ENCODE results near the gene MDC1.

- TF ChIP-seq POLR2A (IDR thresholded peaks at IDR 0.05): no peak
- no peak for TF ChIP-seq CTCF (IDR thresholded peaks at IDR 0.05 in 8 of 11, conservative IDR thresholded peaks at IDR 0.05 in 3 of 11)
These were observed 32.7 kb upstream of the MDC1 start for GRCh38 chr6:30749554-30750378.

Measured in spleen (tissue), 7 donors.